ENCODE results near the gene FFAR2.
"Not testable (repeated sequence)": the region's sequence is repeated elsewhere in the genome, so short reads cannot be mapped to it uniquely, and the experiment has no call there.

GRCh38 chr19:35401416-35401815 lies 46.6 kb upstream of the FFAR2 start:
- not testable (repeated sequence) for TF ChIP-seq POLR2AphosphoS5 (IDR thresholded peaks at IDR 0.05; ENCODE audit: borderline replicate concordance, low read depth, low read length); EZH2 (IDR thresholded peaks at IDR 0.05)

Data from SK-N-MC (cell line).